T47D (cell line): ENCODE results near the gene ARRB2.

ENCODE experiments used
- DNase-seq, 2 experiments: peaks; one replicate each; pipeline versions ENCODE4 v3.0.0 to v3.0.0-alpha.2; 2011 to 2012; ENCODE audit warnings: low read depth in 1 of 2, low spot score in 1 of 2
- JUND ChIP-seq: IDR thresholded peaks from 2 replicates; pipeline ENCODE4 v1.6.1; 2012; ENCODE audit warnings: low read depth
- in situ Hi-C: cut with HindIII; loops from 2 replicates; pipeline ENCODE4 v1.10.0; 2016; ENCODE audit warnings: low sequenced_read_pairs, low pct_unique_long_range_greater_than_20kb

ARRB2 gene

DNA sequence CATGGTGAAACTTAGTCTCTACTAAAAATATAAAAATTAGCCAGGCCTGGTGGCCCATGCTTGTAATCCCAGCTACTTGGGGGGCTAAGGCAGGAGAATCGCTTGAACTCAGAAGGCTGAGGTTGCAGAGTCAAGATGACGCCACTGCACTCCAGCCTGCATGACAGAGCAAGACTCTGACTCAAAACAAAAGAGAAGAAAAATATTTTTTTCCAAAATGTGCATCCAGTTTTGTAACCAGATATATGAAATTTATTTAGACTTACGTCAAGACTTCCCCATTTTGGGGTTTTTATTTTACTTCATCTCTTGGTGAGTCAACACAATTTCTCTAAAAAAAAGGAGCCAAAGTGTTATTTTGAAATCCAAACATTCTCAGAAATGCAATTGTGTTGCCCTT, 55.8 kb downstream of the ARRB2 start:
- in situ Hi-C loops = no loop called here
- TF ChIP-seq JUND = no peak
- no peak for DNase-seq

DNA sequence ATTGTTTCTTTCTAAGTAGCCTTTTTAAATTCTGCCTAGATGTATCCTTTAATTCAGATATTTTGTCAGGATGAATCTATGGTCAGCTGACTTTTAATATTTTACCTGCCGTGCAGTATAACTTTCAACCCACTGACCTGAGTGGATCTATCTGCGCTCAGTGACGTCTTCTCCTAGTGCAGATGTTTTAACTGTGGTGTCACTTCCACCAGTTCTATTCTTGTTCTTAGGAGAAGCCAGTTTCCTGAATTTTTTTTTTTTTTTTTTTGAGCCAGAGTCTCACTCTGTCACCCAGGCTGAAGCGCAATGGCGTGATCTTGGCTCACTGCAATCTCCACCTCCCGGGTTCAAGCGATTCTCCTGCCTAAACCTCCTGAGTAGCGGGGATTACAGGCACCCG, 56.3 kb downstream of the ARRB2 start:
- TF ChIP-seq JUND = no peak
- in situ Hi-C loops = no loop called here
- DNase-seq = no peak

DNA sequence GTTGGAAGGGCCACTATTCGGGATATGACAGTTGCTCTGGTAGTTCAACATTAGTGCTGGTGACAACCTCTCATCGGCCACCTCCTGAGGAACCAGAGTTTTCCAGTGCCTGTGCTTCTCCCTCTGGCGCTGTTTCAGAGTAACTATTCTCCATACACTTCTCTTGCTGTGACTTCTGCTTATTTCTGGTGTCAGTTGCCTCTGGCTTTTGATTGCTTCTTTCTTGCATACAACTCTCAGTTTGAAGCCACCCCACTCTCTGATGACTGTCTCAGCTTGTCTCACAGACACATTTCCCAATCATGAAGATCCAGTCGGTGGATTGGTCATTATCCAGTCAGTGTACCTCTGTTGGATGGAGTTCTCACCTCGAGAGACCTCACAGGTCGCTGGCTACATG, 57.9 kb downstream of the ARRB2 start:
- in situ Hi-C loops = no loop called here
- DNase-seq = no peak
- TF ChIP-seq JUND = no peak

DNA sequence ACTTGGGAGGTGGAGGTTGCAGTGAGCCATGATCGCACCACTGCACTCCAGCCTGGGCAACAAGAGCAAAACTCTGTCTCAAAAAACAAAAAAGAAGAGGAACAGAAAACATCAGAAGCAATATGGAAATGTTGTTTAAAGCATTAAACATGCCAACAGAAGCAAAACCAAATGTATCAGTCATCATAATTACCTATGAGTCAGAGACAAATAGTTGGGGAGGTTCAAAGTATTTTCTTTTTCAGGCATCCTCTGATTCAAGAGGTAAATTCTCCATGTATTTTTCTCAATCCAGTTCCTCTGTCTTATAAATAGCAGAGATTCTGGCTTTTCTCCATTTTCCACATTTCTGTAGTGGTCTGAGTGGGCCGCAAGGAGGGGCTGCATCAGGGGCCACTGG, 59.2 kb downstream of the ARRB2 start:
- in situ Hi-C loops = no loop called here
- DNase-seq = no peak
- no peak for TF ChIP-seq JUND
